Pancreas (tissue), 10 donors: Measurements from ENCODE around the gene KCND2. TPM values are rescaled to one million over a fixed set of nuclear protein-coding genes. Genes with fewer than 3 reads are reported as not detected.

Experiments
- ATAC-seq, 4 donors: fragments of 200-7000 bp; cut with Tn5 transposase; one replicate each; pipeline versions ENCODE4 v1.8.0 to v1.9.1; 2020; ENCODE audit warnings: mild to moderate bottlenecking in 4 of 4, moderate library complexity in 4 of 4
- DNase-seq, 6 donors: peaks; one replicate each; pipeline ENCODE4 v3.0.0-alpha.2; 2020
- FAIRE-seq: peaks from 2 replicates; lab custom pipeline; 2012; peaks lifted over from hg19 to GRCh38; lab: Jason Lieb, UNC
- H3K27ac ChIP-seq, 4 donors: fragments of 200-600 bp; sonication (generic); 1 replicate in 3 of 4; 2 replicates in 1 of 4; pipeline versions ENCODE4 v1.5.0 to v1.8.0; 2020
- H3K27me3 ChIP-seq, 4 donors: fragments of 200-600 bp; one replicate each; pipeline ENCODE4 v1.8.0; 2021
- H3K36me3 ChIP-seq, 3 donors: fragments of 200-600 bp; sonication (generic) in 1 of 3; one replicate each; pipeline versions ENCODE4 v1.5.0 to v1.8.0; 2020 to 2021
- H3K4me1 ChIP-seq, 3 donors: fragments of 200-600 bp; one replicate each; pipeline ENCODE4 v1.8.0; 2021
- H3K4me3 ChIP-seq, 4 donors: fragments of 200-600 bp; sonication (generic) in 2 of 4; one replicate each; pipeline versions ENCODE4 v1.5.0 to v1.8.0; 2020 to 2021
- H3K9me3 ChIP-seq, 4 donors: fragments of 200-600 bp; one replicate each; pipeline ENCODE4 v1.8.0; 2021
- WGBS, 2 donors: extraction: QIAGEN DNeasy Blood & Tissue Kit; methylation state at CpG; one replicate each; pipeline ENCODE4 v1.1.7; 2013; 5-methylcytosine and 5-hydroxymethylcytosine counted together
- intact Hi-C, 3 donors: fragments of 100-400 bp; cut with DNase I; formaldehyde crosslinking; loops; one replicate each; pipeline versions ENCODE4 v1.11.1 to v1.14.2; 2022
- polyA plus RNA-seq, 2 donors: library from polyadenylated mRNA; stranded (reverse); fragments of 200-250 nt; gene quantifications; one replicate each; pipeline ENCODE4 v1.2.3, GENCODE V29; 2013
- total RNA-seq, 6 donors: library from RNA; stranded (reverse); fragmentation: NEBNext Ultra II Directional in 4 of 6; extraction: Animal tissue kit (Norgen Biotek cat#: 25700) in 4 of 6; gene quantifications; one replicate each; pipeline versions ENCODE4 v1.2.1 to v1.2.4, GENCODE V29; 2021 to 2023
- TF ChIP-seq, protein P1 (sequence below), 4 donors: fragments of 200-600 bp; sonication (generic) in 3 of 4; IDR thresholded peaks; one replicate each; pipeline versions ENCODE4 v1.5.0 to v1.8.0; 2021; ENCODE audit warnings: antibody characterized with exemption in 4 of 4
- donor health status: healthy with polysubstance abuse.
- donor health status: DM: no; HTN: no; CAD: no; lungs with moderate emphysema.
- donor health status: DM: no; HTN: no; CAD: no.
- donor health status: control.
- donor health status: control.
- donor health status: Bipolar disorder and iron deficiency.
- donor health status: DM: yes; HTN: yes; CAD: no.
- donor health status: DM: no; HTN: no; CAD: no.
- donor health status: DM: no; HTN: no; CAD: no.
- donor health status: DM: yes; HTN: yes; CAD: no.

Gene KCND2
- total and polyA plus RNA-seq, 8 donors, result 0.11 to 1.2 (median 0.27) TPM

GRCh38 chr7:120431016-120431415 lies 158.0 kb downstream of the KCND2 start:
- H3K27ac ChIP-seq, result no peak overlapping the region
- WGBS, 2 donors, result 43 to 48% methylated on average over 1 of the region's 1 CpG
- no peaks in the 10 kb centered on the region for H3K27me3 ChIP-seq
- TF ChIP-seq, protein P1, sequence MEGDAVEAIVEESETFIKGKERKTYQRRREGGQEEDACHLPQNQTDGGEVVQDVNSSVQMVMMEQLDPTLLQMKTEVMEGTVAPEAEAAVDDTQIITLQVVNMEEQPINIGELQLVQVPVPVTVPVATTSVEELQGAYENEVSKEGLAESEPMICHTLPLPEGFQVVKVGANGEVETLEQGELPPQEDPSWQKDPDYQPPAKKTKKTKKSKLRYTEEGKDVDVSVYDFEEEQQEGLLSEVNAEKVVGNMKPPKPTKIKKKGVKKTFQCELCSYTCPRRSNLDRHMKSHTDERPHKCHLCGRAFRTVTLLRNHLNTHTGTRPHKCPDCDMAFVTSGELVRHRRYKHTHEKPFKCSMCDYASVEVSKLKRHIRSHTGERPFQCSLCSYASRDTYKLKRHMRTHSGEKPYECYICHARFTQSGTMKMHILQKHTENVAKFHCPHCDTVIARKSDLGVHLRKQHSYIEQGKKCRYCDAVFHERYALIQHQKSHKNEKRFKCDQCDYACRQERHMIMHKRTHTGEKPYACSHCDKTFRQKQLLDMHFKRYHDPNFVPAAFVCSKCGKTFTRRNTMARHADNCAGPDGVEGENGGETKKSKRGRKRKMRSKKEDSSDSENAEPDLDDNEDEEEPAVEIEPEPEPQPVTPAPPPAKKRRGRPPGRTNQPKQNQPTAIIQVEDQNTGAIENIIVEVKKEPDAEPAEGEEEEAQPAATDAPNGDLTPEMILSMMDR (IDR thresholded peaks at IDR 0.05), result no peak
- no peak for ATAC-seq
- intact Hi-C loops, result no loop called here
- H3K4me1 ChIP-seq, result no peaks in the 10 kb centered on the region
- no peaks in the 10 kb centered on the region for H3K36me3 ChIP-seq
- H3K4me3 ChIP-seq, result no peak overlapping the region
- no peak for DNase-seq
- no peaks in the 10 kb centered on the region for H3K9me3 ChIP-seq
- FAIRE-seq, result no peak

DNA sequence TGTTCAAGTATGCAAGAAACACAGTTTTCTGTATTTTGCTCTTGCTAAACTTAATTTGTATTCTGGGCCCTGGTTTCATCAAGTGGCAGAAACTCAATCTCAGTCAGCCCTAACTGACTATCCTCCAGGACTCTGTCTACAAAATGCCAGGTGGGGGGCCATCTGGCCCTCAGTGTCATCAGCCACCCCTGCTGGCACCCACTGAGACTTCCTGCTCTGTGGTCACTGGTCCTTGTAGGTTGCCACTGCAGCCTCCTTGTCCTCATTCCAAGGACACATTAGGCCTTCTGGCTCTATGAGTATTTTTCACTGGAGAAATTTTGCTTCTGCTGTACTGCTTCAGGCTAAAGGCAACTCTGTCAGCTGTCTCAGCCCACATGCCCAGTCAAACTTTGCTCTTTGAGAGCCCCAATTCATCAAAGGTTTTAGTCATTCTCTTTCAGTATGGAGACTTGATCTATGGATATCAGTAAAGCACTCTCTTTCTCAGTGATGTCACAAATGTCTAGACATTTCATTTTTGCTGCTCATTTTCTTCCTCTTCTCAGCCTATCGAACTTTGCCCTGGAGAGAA lies 163.6 kb downstream of the KCND2 start:
- no peak for FAIRE-seq
- no peaks in the 10 kb centered on the region for H3K4me1 ChIP-seq

GRCh38 chr7:120441850-120442249 lies 168.9 kb downstream of the KCND2 start:
- 3 to 5% methylated on average over 1 of the region's 1 CpG for WGBS, 2 donors
- no peak overlapping the region for H3K27ac ChIP-seq
- intact Hi-C loops, result no loop called here
- DNase-seq (no peak), FAIRE-seq (no peak), ATAC-seq (no peak)
- no peaks in the 10 kb centered on the region for H3K9me3 ChIP-seq
- H3K27me3 ChIP-seq, result no peaks in the 10 kb centered on the region
- H3K36me3 ChIP-seq, result no peaks in the 10 kb centered on the region
- H3K4me1 ChIP-seq, result no peaks in the 10 kb centered on the region
- no peak overlapping the region for H3K4me3 ChIP-seq
- TF ChIP-seq, protein P1 (IDR thresholded peaks at IDR 0.05), result no peak

More for the DNA sequence above, 163.6 kb downstream of the KCND2 start:
- H3K27me3 ChIP-seq, result no peaks in the 10 kb centered on the region
- TF ChIP-seq, protein P1 (IDR thresholded peaks at IDR 0.05), result no peak
- intact Hi-C loops, result no loop called here
- H3K9me3 ChIP-seq, result no peaks in the 10 kb centered on the region
- H3K36me3 ChIP-seq, result no peaks in the 10 kb centered on the region
- DNase-seq (no peak), ATAC-seq (no peak)
- WGBS, 2 donors, result 52 to 84% methylated on average over 1 of the region's 1 CpG
- no peak overlapping the region for H3K4me3 ChIP-seq
- H3K27ac ChIP-seq, result no peak overlapping the region

DNA sequence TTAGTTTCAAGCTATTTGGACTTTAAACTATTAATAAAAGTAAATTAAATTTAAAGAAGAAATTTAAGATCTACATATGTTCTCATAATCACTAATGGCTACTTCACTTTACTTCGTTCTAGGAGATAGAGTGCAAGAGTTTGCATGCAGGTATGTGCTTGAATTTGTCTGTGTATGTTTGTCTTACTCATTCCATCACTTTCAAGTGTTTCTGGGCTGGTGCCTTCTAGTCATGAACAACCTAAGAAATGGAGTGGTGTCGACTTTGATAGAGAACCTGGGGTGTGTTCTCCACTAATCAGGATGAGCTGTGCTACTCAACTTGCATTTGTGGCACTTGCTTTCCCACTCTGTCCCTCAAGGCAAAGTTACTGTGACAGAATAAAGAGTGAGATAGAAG lies 169.9 kb downstream of the KCND2 start:
- H3K27ac ChIP-seq, result no peak overlapping the region
- WGBS, 2 donors, result 43 to 67% methylated on average over 2 of the region's 2 CpGs
- intact Hi-C loops, result no loop called here
- no peaks in the 10 kb centered on the region for H3K27me3 ChIP-seq
- H3K36me3 ChIP-seq, result no peaks in the 10 kb centered on the region
- ATAC-seq (no peak), DNase-seq (no peak), FAIRE-seq (no peak)
- no peaks in the 10 kb centered on the region for H3K4me1 ChIP-seq
- TF ChIP-seq, protein P1 (IDR thresholded peaks at IDR 0.05), result no peak
- H3K9me3 ChIP-seq, result no peaks in the 10 kb centered on the region
- H3K4me3 ChIP-seq, result no peak overlapping the region

DNA sequence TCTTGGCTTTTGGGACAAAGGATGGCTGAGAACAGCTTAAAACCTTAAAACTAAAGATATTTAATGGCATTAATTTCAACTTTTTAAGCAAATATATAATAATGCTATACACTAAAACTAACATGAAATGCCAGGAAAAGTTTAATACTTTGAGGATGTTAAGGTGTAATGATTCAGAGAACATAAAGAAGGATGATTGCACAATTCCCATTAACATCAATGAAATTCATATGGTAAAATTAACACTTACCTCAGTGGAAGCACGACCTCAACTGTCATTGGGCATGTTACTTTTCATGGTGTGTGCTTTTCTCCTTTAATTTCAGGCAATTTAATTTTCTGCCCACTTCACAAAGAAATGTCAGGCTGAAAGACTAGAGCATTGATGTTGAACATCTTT lies 171.7 kb downstream of the KCND2 start:
- no peak for FAIRE-seq
- no peaks in the 10 kb centered on the region for H3K4me1 ChIP-seq
- no peak overlapping the region for H3K4me3 ChIP-seq
- no peak for ATAC-seq
- no peak for DNase-seq
- H3K27ac ChIP-seq, result no peak overlapping the region
- TF ChIP-seq, protein P1 (IDR thresholded peaks at IDR 0.05), result no peak
- no peaks in the 10 kb centered on the region for H3K9me3 ChIP-seq
- H3K27me3 ChIP-seq, result no peaks in the 10 kb centered on the region
- intact Hi-C loops, result no loop called here
- WGBS, 2 donors, result 48 to 69% methylated on average over 1 of the region's 1 CpG
- no peaks in the 10 kb centered on the region for H3K36me3 ChIP-seq
